GM23338 (cell line): ENCODE data around the gene SH3RF2. TPM values are rescaled to one million over a fixed set of nuclear protein-coding genes. Genes with fewer than 3 reads are reported as not detected.

Source experiments
- ATAC-seq: fragments of 200-7000 bp; cut with Tn5 transposase; 3 replicates; pipeline ENCODE4 v1.9.1; 2020
- DNase-seq: peaks from one replicate; pipeline ENCODE4 v3.0.0-alpha.2; 2015; ENCODE audit warnings: low spot score
- H2AFZ ChIP-seq: fragments of 200-600 bp; sonication (generic); 2 replicates; pipeline ENCODE4 v1.8.0; 2016; ENCODE audit warnings: antibody characterized with exemption, mild to moderate bottlenecking, moderate library complexity
- H3F3A ChIP-seq: fragments of 200-600 bp; sonication (generic); replicated peaks from 2 replicates; pipeline ENCODE4 v1.8.0; 2017; ENCODE audit warnings: antibody characterized with exemption, mixed run types, low read depth
- H3K27ac ChIP-seq: fragments of 200-600 bp; sonication (generic); 2 replicates; pipeline ENCODE4 v1.6.1; 2016; ENCODE audit warnings: low read depth
- H3K27me3 ChIP-seq: fragments of 200-600 bp; sonication (generic); 2 replicates; pipeline ENCODE4 v1.8.0; 2016; ENCODE audit warnings: mild to moderate bottlenecking, mixed run types, moderate library complexity; ENCODE audit not compliant: insufficient read depth
- H3K36me3 ChIP-seq: fragments of 200-600 bp; sonication (generic); 2 replicates; pipeline ENCODE4 v1.8.0; 2016; ENCODE audit warnings: mild to moderate bottlenecking; ENCODE audit not compliant: insufficient read depth
- H3K4me1 ChIP-seq: fragments of 200-600 bp; sonication (generic); 2 replicates; pipeline ENCODE4 v1.8.0; 2016; ENCODE audit warnings: mild to moderate bottlenecking, moderate library complexity; ENCODE audit not compliant: insufficient read depth
- H3K4me2 ChIP-seq: fragments of 200-600 bp; sonication (generic); 2 replicates; pipeline ENCODE4 v1.7.1; 2017; ENCODE audit warnings: mixed run types
- H3K4me3 ChIP-seq: fragments of 200-600 bp; sonication (generic); 2 replicates; pipeline ENCODE4 v1.6.1; 2016; ENCODE audit warnings: mixed run types
- H3K79me2 ChIP-seq: fragments of 200-600 bp; sonication (generic); replicated peaks from 2 replicates; pipeline ENCODE4 v1.8.0; 2017; ENCODE audit warnings: mild to moderate bottlenecking; ENCODE audit not compliant: insufficient read depth
- H3K9me2 ChIP-seq: fragments of 200-600 bp; sonication (generic); 2 replicates; pipeline ENCODE4 v1.8.0; 2017; ENCODE audit not compliant: insufficient read depth
- H4K20me1 ChIP-seq: fragments of 200-600 bp; sonication (generic); replicated peaks from 2 replicates; pipeline ENCODE4 v1.8.0; 2017; ENCODE audit warnings: mild to moderate bottlenecking; ENCODE audit not compliant: insufficient read depth
- H3K27ac Mint-ChIP-seq: 2 replicates; pipeline ENCODE4 v1.8.0; 2020; ENCODE audit warnings: inconsistent platforms, mild to moderate bottlenecking, moderate library complexity, mixed read lengths
- H3K27me3 Mint-ChIP-seq: 3 replicates; pipeline ENCODE4 v1.8.0; 2022; ENCODE audit warnings: low read depth, mild to moderate bottlenecking, moderate library complexity, mixed read lengths, inconsistent platforms; ENCODE audit not compliant: insufficient read depth, poor library complexity
- H3K36me3 Mint-ChIP-seq: 3 replicates; pipeline ENCODE4 v1.8.0; 2021; ENCODE audit warnings: low read depth, mild to moderate bottlenecking, inconsistent platforms, moderate library complexity, mixed read lengths
- H3K4me1 Mint-ChIP-seq: 3 replicates; pipeline ENCODE4 v1.8.0; 2020; ENCODE audit warnings: mild to moderate bottlenecking, inconsistent platforms, mixed read lengths
- H3K4me3 Mint-ChIP-seq: 3 replicates; pipeline ENCODE4 v1.8.0; 2021; ENCODE audit warnings: moderate library complexity, mild to moderate bottlenecking, inconsistent platforms, mixed read lengths
- H3K9me3 Mint-ChIP-seq: 3 replicates; pipeline ENCODE4 v1.8.0; 2020; ENCODE audit warnings: moderate library complexity, mild to moderate bottlenecking, inconsistent platforms, mixed read lengths
- CREB1 ChIP-seq: fragments of 250-450 bp; sonication (Bioruptor Pico); IDR thresholded peaks from 2 replicates; pipeline ENCODE4 v1.5.0; 2020; ENCODE audit warnings: low read depth, mild to moderate bottlenecking, moderate library complexity
- CTCF ChIP-seq, 2 experiments: fragments of 200-600 bp in 1 of 2; sonication (generic) in 1 of 2; conservative IDR thresholded peaks; 2 replicates each; pipeline versions ENCODE4 v1.5.1 to v1.6.1; 2016 to 2017; ENCODE audit warnings: antibody characterized with exemption in 2 of 2, low read depth in 2 of 2, mild to moderate bottlenecking in 2 of 2, moderate library complexity in 1 of 2
- ETS1 ChIP-seq: IDR thresholded peaks from 2 replicates; pipeline ENCODE4 v1.6.1; 2016; ENCODE audit warnings: antibody characterized with exemption
- EZH2 ChIP-seq: fragments of 200-600 bp; sonication (generic); IDR thresholded peaks from one replicate; pipeline ENCODE4 v1.8.0; 2017; ENCODE audit warnings: antibody characterized with exemption, mild to moderate bottlenecking, low read depth; ENCODE audit not compliant: unreplicated experiment
- EZH2phosphoT487 ChIP-seq: fragments of 200-600 bp; sonication (generic); IDR thresholded peaks from one replicate; pipeline ENCODE4 v1.8.1; 2018; ENCODE audit warnings: antibody characterized with exemption; ENCODE audit not compliant: unreplicated experiment
- JUNB ChIP-seq: IDR thresholded peaks from one replicate; pipeline ENCODE4 v1.6.1; 2016; ENCODE audit warnings: antibody characterized with exemption; ENCODE audit not compliant: unreplicated experiment
- NANOG ChIP-seq: IDR thresholded peaks from 2 replicates; pipeline ENCODE4 v1.6.1; 2016; ENCODE audit warnings: antibody characterized with exemption, borderline replicate concordance
- POLR2AphosphoS5 ChIP-seq: IDR thresholded peaks from 2 replicates; pipeline ENCODE4 v1.6.1; 2016; ENCODE audit warnings: antibody characterized with exemption, low read depth
- STAT1 ChIP-seq: IDR thresholded peaks from one replicate; pipeline ENCODE4 v1.6.1; 2016; ENCODE audit warnings: antibody characterized with exemption; ENCODE audit not compliant: unreplicated experiment
- ZNF114 ChIP-seq: fragments of 250-450 bp; sonication (Bioruptor Pico); IDR thresholded peaks from 2 replicates; pipeline ENCODE4 v1.5.0; 2020; ENCODE audit warnings: mild to moderate bottlenecking, moderate library complexity
- ZNF331 ChIP-seq: fragments of 250-450 bp; sonication (Bioruptor Pico); IDR thresholded peaks from 2 replicates; pipeline ENCODE4 v1.5.0; 2020; ENCODE audit warnings: low read depth, mild to moderate bottlenecking, moderate library complexity
- ZNF462 ChIP-seq: fragments of 250-450 bp; sonication (Bioruptor Pico); IDR thresholded peaks from 2 replicates; pipeline ENCODE4 v1.5.0; 2020; ENCODE audit warnings: mild to moderate bottlenecking, moderate library complexity
- polyA plus RNA-seq: library from polyadenylated mRNA; unstranded; fragments of >200 nt; fragmentation: Nextera tagmentation; extraction: Ambion mirVana; gene quantifications from 2 replicates; pipeline ENCODE4 v1.2.1, GENCODE V29; 2016
- total RNA-seq: library from RNA; depleted of rRNA; stranded (reverse); fragments of >200 nt; shearing (Covaris generic); gene quantifications from 2 replicates; pipeline ENCODE4 v1.2.3, GENCODE V29; 2014
- TF ChIP-seq, protein P1 (sequence below): IDR thresholded peaks from one replicate; pipeline ENCODE4 v1.6.1; 2018; ENCODE audit warnings: antibody characterized with exemption; ENCODE audit not compliant: unreplicated experiment

SH3RF2 gene
- total and polyA plus RNA-seq, 2 experiments from 2014 or later, result 1.7 to 2.4 TPM

DNA sequence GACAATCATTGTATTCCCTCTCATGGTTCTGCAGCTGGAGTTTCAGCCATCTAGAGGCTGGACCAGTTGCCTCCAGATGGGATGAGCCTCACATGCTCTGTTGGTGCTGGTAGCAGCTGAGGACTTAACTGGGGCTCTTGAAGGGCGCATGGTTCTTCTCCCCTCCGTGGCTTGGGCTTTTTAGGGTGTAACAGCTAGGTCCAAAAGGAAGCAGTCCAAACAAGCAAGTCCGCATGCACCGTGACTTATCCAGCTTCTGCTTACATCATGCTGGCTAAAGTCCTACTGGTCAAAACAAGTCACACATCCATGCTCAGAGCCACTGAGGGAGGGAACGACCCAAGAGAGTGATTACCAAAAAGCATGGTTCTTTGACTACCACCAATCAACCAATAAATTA is 31.6 kb upstream of the SH3RF2 start:
- H3K79me2 ChIP-seq, result no peaks in the 10 kb centered on the region
- no peak overlapping the region; the same call in 1 of the 2 replicates for H2AFZ ChIP-seq
- ATAC-seq, result no peak
- H3K4me3 ChIP-seq, result no peak overlapping the region
- H3K4me2 ChIP-seq, result no peak overlapping the region
- Mint-ChIP-seq H3K36me3 (peaks cover 3% of the 10 kb centered on the region; the same call in 2 of the 3 replicates), H3K27me3 (peaks cover 3% of the 10 kb centered on the region), H3K27ac (no peak overlapping the region), H3K4me1 (peaks cover 4% of the 10 kb centered on the region), H3K4me3 (no peak overlapping the region), H3K9me3 (peaks cover 7% of the 10 kb centered on the region; the same call in 2 of the 3 replicates)
- 0 out of 2 replicates have a peak, but pooled peaks cover 5% of the 10 kb centered on the region for H3K4me1 ChIP-seq
- DNase-seq, result no peak
- H3K9me2 ChIP-seq, result 0 out of 2 replicates have a peak, but pooled peaks cover 4% of the 10 kb centered on the region
- no peak overlapping the region for H3K27ac ChIP-seq
- no peaks in the 10 kb centered on the region for H3K27me3 ChIP-seq
- TF ChIP-seq EZH2phosphoT487 (no peak), ETS1 (no peak), POLR2AphosphoS5 (no peak), NANOG (no peak), ZNF331 (CRISPR knock-in tag) (no peak), CTCF (conservative IDR thresholded peaks at IDR 0.05; ENCODE audit: low read depth in 2 of 2) (no peak), CREB1 (CRISPR knock-in tag) (no peak), STAT1 (no peak), EZH2 (no peak), JUNB (no peak), ZNF462 (CRISPR knock-in tag) (no peak), ZNF114 (CRISPR knock-in tag) (no peak)
- TF ChIP-seq, protein P1, sequence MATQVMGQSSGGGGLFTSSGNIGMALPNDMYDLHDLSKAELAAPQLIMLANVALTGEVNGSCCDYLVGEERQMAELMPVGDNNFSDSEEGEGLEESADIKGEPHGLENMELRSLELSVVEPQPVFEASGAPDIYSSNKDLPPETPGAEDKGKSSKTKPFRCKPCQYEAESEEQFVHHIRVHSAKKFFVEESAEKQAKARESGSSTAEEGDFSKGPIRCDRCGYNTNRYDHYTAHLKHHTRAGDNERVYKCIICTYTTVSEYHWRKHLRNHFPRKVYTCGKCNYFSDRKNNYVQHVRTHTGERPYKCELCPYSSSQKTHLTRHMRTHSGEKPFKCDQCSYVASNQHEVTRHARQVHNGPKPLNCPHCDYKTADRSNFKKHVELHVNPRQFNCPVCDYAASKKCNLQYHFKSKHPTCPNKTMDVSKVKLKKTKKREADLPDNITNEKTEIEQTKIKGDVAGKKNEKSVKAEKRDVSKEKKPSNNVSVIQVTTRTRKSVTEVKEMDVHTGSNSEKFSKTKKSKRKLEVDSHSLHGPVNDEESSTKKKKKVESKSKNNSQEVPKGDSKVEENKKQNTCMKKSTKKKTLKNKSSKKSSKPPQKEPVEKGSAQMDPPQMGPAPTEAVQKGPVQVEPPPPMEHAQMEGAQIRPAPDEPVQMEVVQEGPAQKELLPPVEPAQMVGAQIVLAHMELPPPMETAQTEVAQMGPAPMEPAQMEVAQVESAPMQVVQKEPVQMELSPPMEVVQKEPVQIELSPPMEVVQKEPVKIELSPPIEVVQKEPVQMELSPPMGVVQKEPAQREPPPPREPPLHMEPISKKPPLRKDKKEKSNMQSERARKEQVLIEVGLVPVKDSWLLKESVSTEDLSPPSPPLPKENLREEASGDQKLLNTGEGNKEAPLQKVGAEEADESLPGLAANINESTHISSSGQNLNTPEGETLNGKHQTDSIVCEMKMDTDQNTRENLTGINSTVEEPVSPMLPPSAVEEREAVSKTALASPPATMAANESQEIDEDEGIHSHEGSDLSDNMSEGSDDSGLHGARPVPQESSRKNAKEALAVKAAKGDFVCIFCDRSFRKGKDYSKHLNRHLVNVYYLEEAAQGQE, result no peak
- H3F3A ChIP-seq, result no peaks in the 10 kb centered on the region
- H4K20me1 ChIP-seq, result no peaks in the 10 kb centered on the region
- no peaks in the 10 kb centered on the region for H3K36me3 ChIP-seq
